ENCODE results near the gene MARCHF10. TPM values are rescaled to one million over a fixed set of nuclear protein-coding genes. Genes with fewer than 3 reads are reported as not detected.
"Not testable (repeated sequence)": the region's sequence is repeated elsewhere in the genome, so short reads cannot be mapped to it uniquely, and the experiment has no call there.

Gene MARCHF10
- polyA plus RNA-seq, 3 donors: not detected

GRCh38 chr17:62840871-62841270, 32.8 kb upstream of the MARCHF10 start:
- Mint-ChIP-seq H3K9me3 (peaks cover 1 to 10% (median 5%) of the 10 kb centered on the region in 7 donors), H3K27me3 (ENCODE audit: low read depth in 3 of 3) (peaks cover 0 to 11% (median 3%) of the 10 kb centered on the region in 3 donors), H3K36me3 (no peaks in the 10 kb centered on the region), H3K4me1 (no peaks in the 10 kb centered on the region), H3K4me3 (no peak overlapping the region), H3K27ac (no peak overlapping the region)
- DNase-seq: no peak
- no peak overlapping the region for H3K4me2 ChIP-seq (replicated peaks; ENCODE audit: extremely low read depth, low read length, poor library complexity, severe bottlenecking)
- no peaks in the 10 kb centered on the region for H3K79me2 ChIP-seq (ENCODE audit: insufficient read depth, low read length)
- H3K27me3 ChIP-seq (ENCODE audit: control insufficient read depth in 2 of 2, insufficient read depth in 2 of 2, low read length in 2 of 2): no peaks in the 10 kb centered on the region
- no peaks in the 10 kb centered on the region for H3K4me1 ChIP-seq (ENCODE audit: control insufficient read depth in 1 of 2, insufficient read depth in 2 of 2, low read length in 2 of 2)
- H3K36me3 ChIP-seq (replicated peaks in 1 of 2; ENCODE audit: control insufficient read depth in 1 of 2, insufficient read depth in 2 of 2, low read length in 2 of 2): no peaks in the 10 kb centered on the region
- intact Hi-C loops (cut with micrococcal nuclease): no loop called here
- H3K9me3 ChIP-seq (replicated peaks in 1 of 2; ENCODE audit: control insufficient read depth in 1 of 2, insufficient read depth in 1 of 2, low read length in 2 of 2): peaks cover 0 to 3% of the 10 kb centered on the region in 2 donors
- H3K4me3 ChIP-seq (replicated peaks in 1 of 3; ENCODE audit: low read depth in 2 of 3, low read length in 3 of 3): no peak overlapping the region
- H2AFZ ChIP-seq (ENCODE audit: insufficient read depth, low read depth, low read length, poor library complexity, severe bottlenecking): no peak overlapping the region
- H4K20me1 ChIP-seq (ENCODE audit: insufficient read depth, low read length): no peaks in the 10 kb centered on the region
- 100% methylated on average over 3 of the region's 4 CpGs for WGBS (ENCODE audit: insufficient coverage)
- TF ChIP-seq CTCF (IDR thresholded peaks at IDR 0.05): no peak
- H3K27ac ChIP-seq (ENCODE audit: low read depth in 1 of 2, low read length in 2 of 2): no peak overlapping the region
- no peak overlapping the region for H3K9ac ChIP-seq (ENCODE audit: insufficient read depth, low read length, poor library complexity, severe bottlenecking)

- H3K9ac ChIP-seq (ENCODE audit: insufficient read depth, low read length, poor library complexity, severe bottlenecking); H3K27ac ChIP-seq (ENCODE audit: low read depth in 1 of 2, low read length in 2 of 2); H3K79me2 ChIP-seq (ENCODE audit: insufficient read depth, low read length); DNase-seq; H3K27me3 Mint-ChIP-seq (ENCODE audit: low read depth in 3 of 3); intact Hi-C loops (cut with micrococcal nuclease); H3K4me1 ChIP-seq (ENCODE audit: control insufficient read depth in 1 of 2, insufficient read depth in 2 of 2, low read length in 2 of 2); H4K20me1 ChIP-seq (ENCODE audit: insufficient read depth, low read length); H3K4me3 Mint-ChIP-seq; H3K27me3 ChIP-seq (ENCODE audit: control insufficient read depth in 2 of 2, insufficient read depth in 2 of 2, low read length in 2 of 2); H3K36me3 Mint-ChIP-seq; H3K4me2 ChIP-seq (replicated peaks; ENCODE audit: extremely low read depth, low read length, poor library complexity, severe bottlenecking); H3K4me1 Mint-ChIP-seq; H3K27ac Mint-ChIP-seq; H3K4me3 ChIP-seq (replicated peaks in 1 of 3; ENCODE audit: low read depth in 2 of 3, low read length in 3 of 3); H3K9me3 ChIP-seq (replicated peaks in 1 of 2; ENCODE audit: control insufficient read depth in 1 of 2, insufficient read depth in 1 of 2, low read length in 2 of 2); H3K36me3 ChIP-seq (replicated peaks in 1 of 2; ENCODE audit: control insufficient read depth in 1 of 2, insufficient read depth in 2 of 2, low read length in 2 of 2); H2AFZ ChIP-seq (ENCODE audit: insufficient read depth, low read depth, low read length, poor library complexity, severe bottlenecking): not testable (repeated sequence)
- peaks cover 0 to 10% (median 3%) of the 10 kb centered on the region in 7 donors for H3K9me3 Mint-ChIP-seq
- WGBS (ENCODE audit: insufficient coverage): 80% methylated on average over 2 of the region's 4 CpGs
Observed at GRCh38 chr17:62833816-62834215, 25.7 kb upstream of the MARCHF10 start.

Measured in CD14-positive monocyte (primary cell).